Left ventricle myocardium superior (tissue), 1 donor: ENCODE results near the gene BTBD17. TPM values are rescaled to one million over a fixed set of nuclear protein-coding genes. Genes with fewer than 3 reads are reported as not detected.
A peak's percentile ranks its signal among the peaks of the same experiment; 100 is the strongest.

Source experiments
- ATAC-seq: fragments of 200-7000 bp; cut with Tn5 transposase; one replicate; pipeline ENCODE4 v1.9.1; 2020; ENCODE audit warnings: mild to moderate bottlenecking, moderate library complexity
- DNase-seq: peaks from one replicate; pipeline ENCODE4 v3.0.0-alpha.2; 2020
- intact Hi-C: fragments of 100-400 bp; cut with micrococcal nuclease; formaldehyde crosslinking; loops from one replicate; pipeline ENCODE4 v1.11.0; 2022
- total RNA-seq: library from RNA; stranded (reverse); fragmentation: NEBNext Ultra II Directional; extraction: Animal tissue kit (Norgen Biotek cat#: 25700); gene quantifications from one replicate; pipeline ENCODE4 v1.2.1, GENCODE V29; 2021
- donor health status: DM: no; HTN: yes; CAD: no; lungs with severe emphysema.

Gene BTBD17
- total RNA-seq, 1 donor from 2014 or later: not detected

- intact Hi-C loops: no loop called here
- DNase-seq: no peak
- no peak for ATAC-seq
Observed at GRCh38 chr17:74316220-74316619, 45.4 kb downstream of the BTBD17 start.

GRCh38 chr17:74314877-74315276 is 46.8 kb downstream of the BTBD17 start:
- intact Hi-C loops: no loop called here
- no peak for ATAC-seq
- DNase-seq: no peak

- no peak for ATAC-seq
- no peak for DNase-seq
- intact Hi-C loops: loop anchor here (10.0 kb wide), 1 partner anchor 45 kb away; no protein-coding TSS in a partner anchor
Observed at GRCh38 chr17:74309902-74310301, 51.8 kb downstream of the BTBD17 start.

- intact Hi-C loops: loop anchor here (10.0 kb wide), 1 partner anchor 47 kb away; no protein-coding TSS in a partner anchor
- ATAC-seq: peak; percentile 95
- peak; percentile 82 for DNase-seq
Observed at GRCh38 chr17:74307984-74308773, 53.5 kb downstream of the BTBD17 start.

Other genes starting within 250 kb of the BTBD17 start
- gene RPL38, start 158.2 kb downstream of the BTBD17 start, total RNA-seq: 724 TPM
- 42.6 TPM for gene TTYH2, start 148.3 kb downstream of the BTBD17 start, total RNA-seq
- not detected for gene DNAI2, start 87.6 kb downstream of the BTBD17 start, total RNA-seq
- 0.30 TPM for gene KIF19, start 35.6 kb downstream of the BTBD17 start, total RNA-seq
- gene GPR142, start 5.6 kb upstream of the BTBD17 start, total RNA-seq: 0.15 TPM
- gene GPRC5C, start 70.2 kb upstream of the BTBD17 start, total RNA-seq: 34.4 TPM
- gene CD300A, start 104.8 kb upstream of the BTBD17 start, total RNA-seq: 1.9 TPM
- 0.25 TPM for gene CD300LB, start 169.6 kb upstream of the BTBD17 start, total RNA-seq
- gene CD300C, start 184.2 kb upstream of the BTBD17 start, total RNA-seq: 0.82 TPM
- not detected for gene CD300H, start 205.6 kb upstream of the BTBD17 start, total RNA-seq
- not detected for gene CD300LD, start 230.4 kb upstream of the BTBD17 start, total RNA-seq